WTC11 (cell line): ENCODE measurements around the gene ZNF850. TPM values are rescaled to one million over a fixed set of nuclear protein-coding genes. Genes with fewer than 3 reads are reported as not detected.

ENCODE experiments used
- ATAC-seq: fragments of 200-7000 bp; cut with Tn5 transposase; 2 replicates; pipeline ENCODE4 v1.10.0; 2021; ENCODE audit warnings: mild to moderate bottlenecking, moderate library complexity
- Bru-seq: library from RNA; stranded (reverse); fragments of 400-500 nt; gene quantifications from one replicate; lab custom pipeline; 2021; lab: Mats Ljungman, UMichigan
- CTCF ChIA-PET: fragments of 300-600 bp; sonication (Branson Sonifier 250); formaldehyde crosslinking; loops from one replicate; lab custom pipeline; 2021; ENCODE audit warnings: antibody characterized with exemption; lab: Charles Lee
- POLR2A ChIA-PET: fragments of 350-600 bp; sonication (Branson Sonifier 250); formaldehyde crosslinking; loops from one replicate; lab custom pipeline; 2021; ENCODE audit warnings: antibody characterized with exemption; lab: Charles Lee
- DNase-seq: peaks from one replicate; pipeline ENCODE4 v3.0.0; 2021; ENCODE audit warnings: low spot score
- H3K27ac Mint-ChIP-seq: 2 replicates; pipeline ENCODE4 v1.8.0; 2021; ENCODE audit warnings: mixed read lengths
- H3K27me3 Mint-ChIP-seq: 2 replicates; pipeline ENCODE4 v1.8.0; 2021; ENCODE audit warnings: low read depth, mild to moderate bottlenecking, moderate library complexity, mixed read lengths
- H3K36me3 Mint-ChIP-seq: 2 replicates; pipeline ENCODE4 v1.8.0; 2021; ENCODE audit warnings: mixed read lengths
- H3K4me1 Mint-ChIP-seq: 2 replicates; pipeline ENCODE4 v1.8.0; 2022; ENCODE audit warnings: mixed read lengths
- H3K4me3 Mint-ChIP-seq: 2 replicates; pipeline ENCODE4 v1.8.0; 2021; ENCODE audit warnings: mild to moderate bottlenecking, moderate library complexity, mixed read lengths
- H3K9me3 Mint-ChIP-seq: 2 replicates; pipeline ENCODE4 v1.8.0; 2021; ENCODE audit warnings: mixed read lengths
- AR ChIP-seq: fragments of 250-450 bp; sonication (Bioruptor Pico); IDR thresholded peaks from 2 replicates; pipeline ENCODE4 v1.9.0; 2021; ENCODE audit warnings: mild to moderate bottlenecking
- CREB1 ChIP-seq: sonication (generic); formaldehyde crosslinking; IDR thresholded peaks from 2 replicates; pipeline ENCODE4 v1.8.0; 2023; ENCODE audit warnings: mild to moderate bottlenecking, missing genetic modification reagents
- E2F5 ChIP-seq: sonication (generic); formaldehyde crosslinking; IDR thresholded peaks from 2 replicates; pipeline ENCODE4 v1.8.1; 2022; ENCODE audit warnings: mild to moderate bottlenecking, moderate library complexity, missing genetic modification reagents
- ETV6 ChIP-seq: sonication (generic); formaldehyde crosslinking; IDR thresholded peaks from 2 replicates; pipeline ENCODE4 v1.8.1; 2022; ENCODE audit warnings: mild to moderate bottlenecking, missing genetic modification reagents
- FOXJ3 ChIP-seq: sonication (generic); formaldehyde crosslinking; IDR thresholded peaks from 2 replicates; pipeline ENCODE4 v1.9.0; 2021; ENCODE audit warnings: missing genetic modification reagents, mild to moderate bottlenecking, borderline replicate concordance
- FOXK1 ChIP-seq: sonication (generic); formaldehyde crosslinking; IDR thresholded peaks from 2 replicates; pipeline ENCODE4 v1.8.0; 2022; ENCODE audit warnings: mild to moderate bottlenecking, moderate library complexity, missing genetic modification reagents
- FOXP4 ChIP-seq: sonication (generic); formaldehyde crosslinking; IDR thresholded peaks from 2 replicates; pipeline ENCODE4 v1.8.0; 2022; ENCODE audit warnings: mild to moderate bottlenecking, missing genetic modification reagents
- KAT7 ChIP-seq: sonication (generic); formaldehyde crosslinking; IDR thresholded peaks from 2 replicates; pipeline ENCODE4 v1.8.1; 2023; ENCODE audit warnings: missing genetic modification reagents, mild to moderate bottlenecking, borderline replicate concordance
- MLX ChIP-seq: sonication (generic); formaldehyde crosslinking; IDR thresholded peaks from 2 replicates; pipeline ENCODE4 v1.8.1; 2023; ENCODE audit warnings: mild to moderate bottlenecking, missing genetic modification reagents, moderate library complexity
- MYBL2 ChIP-seq: sonication (generic); formaldehyde crosslinking; IDR thresholded peaks from 2 replicates; pipeline ENCODE4 v1.8.1; 2023; ENCODE audit warnings: mild to moderate bottlenecking, moderate library complexity, missing genetic modification reagents
- NR1H2 ChIP-seq: sonication (generic); formaldehyde crosslinking; IDR thresholded peaks from 2 replicates; pipeline ENCODE4 v1.9.0; 2021; ENCODE audit warnings: mild to moderate bottlenecking, moderate library complexity, missing genetic modification reagents
- NR2C2 ChIP-seq: sonication (generic); formaldehyde crosslinking; IDR thresholded peaks from 2 replicates; pipeline ENCODE4 v1.8.0; 2022; ENCODE audit warnings: mild to moderate bottlenecking, missing genetic modification reagents
- OVOL2 ChIP-seq: fragments of 250-450 bp; sonication (Bioruptor Pico); IDR thresholded peaks from 2 replicates; pipeline ENCODE4 v1.9.0; 2021; ENCODE audit warnings: mild to moderate bottlenecking, borderline replicate concordance
- RELA ChIP-seq: sonication (generic); formaldehyde crosslinking; IDR thresholded peaks from 2 replicates; pipeline ENCODE4 v1.8.1; 2022; ENCODE audit warnings: missing genetic modification reagents, mild to moderate bottlenecking, borderline replicate concordance
- RORB ChIP-seq: fragments of 250-450 bp; sonication (Bioruptor Pico); IDR thresholded peaks from 2 replicates; pipeline ENCODE4 v1.9.0; 2021; ENCODE audit warnings: mild to moderate bottlenecking
- SMAD3 ChIP-seq: sonication (generic); formaldehyde crosslinking; IDR thresholded peaks from 2 replicates; pipeline ENCODE4 v1.8.0; 2022; ENCODE audit warnings: missing genetic modification reagents, mild to moderate bottlenecking, borderline replicate concordance
- SOX15 ChIP-seq: fragments of 250-450 bp; sonication (Bioruptor Pico); IDR thresholded peaks from 2 replicates; pipeline ENCODE4 v1.9.0; 2021; ENCODE audit warnings: mild to moderate bottlenecking
- SP1 ChIP-seq: sonication (generic); formaldehyde crosslinking; conservative IDR thresholded peaks from 2 replicates; pipeline ENCODE4 v1.8.1; 2022; ENCODE audit warnings: missing genetic modification reagents
- TEAD4 ChIP-seq: sonication (generic); formaldehyde crosslinking; IDR thresholded peaks from 2 replicates; pipeline ENCODE4 v1.8.0; 2022; ENCODE audit warnings: mild to moderate bottlenecking, missing genetic modification reagents
- ZNF219 ChIP-seq: sonication (generic); formaldehyde crosslinking; IDR thresholded peaks from 2 replicates; pipeline ENCODE4 v1.8.0; 2023; ENCODE audit warnings: missing genetic modification reagents, mild to moderate bottlenecking, borderline replicate concordance
- ZNF263 ChIP-seq: sonication (generic); formaldehyde crosslinking; IDR thresholded peaks from 2 replicates; pipeline ENCODE4 v1.8.1; 2022; ENCODE audit warnings: low read depth, mild to moderate bottlenecking, moderate library complexity, missing genetic modification reagents
- ZNF416 ChIP-seq: fragments of 250-450 bp; sonication (Bioruptor Pico); IDR thresholded peaks from 2 replicates; pipeline ENCODE4 v1.9.0; 2021; ENCODE audit warnings: mild to moderate bottlenecking, inconsistent platforms
- ZNF423 ChIP-seq: fragments of 250-450 bp; sonication (Bioruptor Pico); IDR thresholded peaks from 2 replicates; pipeline ENCODE4 v2.1.2; 2022; ENCODE audit warnings: mild to moderate bottlenecking, moderate library complexity
- long read RNA-seq, 3 experiments: library from RNA in 1 of 3; library from capped mRNA in 1 of 3; library from polyadenylated mRNA in 1 of 3; unstranded in 2 of 3; stranded (forward) in 1 of 3; transcript quantifications; one replicate each; pipeline ENCODE4 v2.0.0, GENCODE V29; 2021
- total RNA-seq: library from RNA; stranded (reverse); gene quantifications from 3 replicates; pipeline ENCODE4 v1.2.3, GENCODE V29; 2021
- TF ChIP-seq, protein P1 (sequence below): fragments of 250-450 bp; sonication (Bioruptor Pico); conservative IDR thresholded peaks from 2 replicates; pipeline ENCODE4 v1.9.0; 2021; ENCODE audit warnings: mild to moderate bottlenecking
- TF ChIP-seq, protein P2 (sequence below): fragments of 250-450 bp; sonication (Bioruptor Pico); IDR thresholded peaks from 2 replicates; pipeline ENCODE4 v1.9.0; 2021; ENCODE audit warnings: moderate library complexity, mild to moderate bottlenecking, inconsistent platforms, borderline replicate concordance
- TF ChIP-seq, protein P3 (sequence below): sonication (generic); formaldehyde crosslinking; IDR thresholded peaks from 2 replicates; pipeline ENCODE4 v1.8.0; 2022; ENCODE audit warnings: mild to moderate bottlenecking, missing genetic modification reagents

The ZNF850 gene
- total RNA-seq (46.9 to 65.9 TPM (median 47.2 TPM) in 3 replicates), Bru-seq, nascent RNA (percentile 90 among the genes with signal in this experiment)
- long read RNA-seq, experiment 1, full-length matches to known transcripts, result 2 of 19 reads
- long read RNA-seq, experiment 1, partial matches to known transcripts, result 1 of 19 reads
- long read RNA-seq, experiment 1, other reads (novel, unspliced or antisense), result 16 of 19 reads
- long read RNA-seq, experiment 2, partial matches to known transcripts, result 0 of 10 reads
- long read RNA-seq, experiment 2, other reads (novel, unspliced or antisense), result 10 of 10 reads
- long read RNA-seq, experiment 3, partial matches to known transcripts, result 0 of 1 reads
- long read RNA-seq, experiment 3, other reads (novel, unspliced or antisense), result 1 of 1 reads

DNA sequence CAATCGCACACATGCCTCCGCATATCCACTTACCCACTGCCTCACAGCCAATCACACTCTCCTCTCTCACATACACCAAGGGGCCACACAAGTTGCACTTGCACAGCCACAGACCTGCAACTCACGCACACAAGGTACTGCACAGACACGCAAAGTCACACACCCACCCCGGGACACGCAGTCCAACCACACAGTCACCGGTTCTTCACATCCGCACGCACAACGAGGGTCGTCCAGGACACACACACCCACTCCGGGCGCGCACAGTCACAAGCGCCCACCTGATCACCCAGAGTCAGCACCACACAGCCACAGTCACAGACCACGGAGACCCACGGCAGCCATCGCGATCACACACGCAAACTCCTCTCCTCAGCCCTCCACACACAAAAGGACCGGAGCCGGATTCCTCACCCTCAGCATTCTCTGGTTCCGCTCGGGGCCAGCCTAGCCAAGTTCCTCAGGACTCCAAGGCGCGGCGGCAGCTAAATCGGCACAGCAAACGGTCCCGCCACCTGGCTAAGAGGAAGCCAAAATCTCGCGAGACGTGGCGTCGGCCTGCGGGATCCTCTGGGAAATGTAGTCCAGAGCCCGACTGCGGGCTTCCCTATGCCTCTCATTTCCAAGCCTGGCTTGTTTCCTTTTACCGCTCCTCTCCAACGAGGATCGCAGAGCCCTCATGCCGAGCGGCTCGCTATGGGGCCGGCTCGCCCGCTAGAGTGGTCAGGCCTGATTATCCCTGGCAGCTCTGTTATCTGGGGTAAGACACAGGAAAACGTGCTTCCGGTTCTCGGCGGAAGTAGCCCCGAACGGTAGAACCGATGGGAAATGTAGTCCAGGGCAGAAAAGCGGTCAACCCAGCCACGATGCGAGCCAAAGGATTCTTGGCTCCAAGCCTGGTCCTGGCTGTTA is at the start of gene ZNF850:
Gene ZNF850 (minus strand): TSS at position 497 of the 912 bp plus-strand sequence. CDS start 10,201 bp downstream, outside the sequence.
- peaks cover 5% of the 10 kb centered on the region; the same call in 1 of the 2 replicates for H3K9me3 Mint-ChIP-seq
- peak within 1 kb of the TSS; percentile 99 for H3K27ac Mint-ChIP-seq
- DNase-seq, result peak; percentile 96
- ChIA-PET CTCF (interaction anchor here (1.0 to 1.3 kb wide), 3 partner anchors 19 to 78 kb away, joined by 3 to 4 read pairs (median 3); partner anchors contain the start of gene ZNF345), POLR2A (interaction anchor here (0.5 to 2.9 kb wide), 4 partner anchors 25 to 734 kb away, joined by 3 to 13 read pairs (median 4); partner anchors contain the start of genes ZNF345 and ZNF793)
- peaks cover 15% of the 10 kb centered on the region for H3K4me1 Mint-ChIP-seq
- peak; percentile 82 for ATAC-seq
- no peaks in the 10 kb centered on the region; the same call in none of the 2 replicates for H3K27me3 Mint-ChIP-seq
- peak within 1 kb of the TSS; percentile 94 for H3K4me3 Mint-ChIP-seq
- H3K36me3 Mint-ChIP-seq, result peaks cover 47% of the 10 kb centered on the region
- TF ChIP-seq, protein P1, sequence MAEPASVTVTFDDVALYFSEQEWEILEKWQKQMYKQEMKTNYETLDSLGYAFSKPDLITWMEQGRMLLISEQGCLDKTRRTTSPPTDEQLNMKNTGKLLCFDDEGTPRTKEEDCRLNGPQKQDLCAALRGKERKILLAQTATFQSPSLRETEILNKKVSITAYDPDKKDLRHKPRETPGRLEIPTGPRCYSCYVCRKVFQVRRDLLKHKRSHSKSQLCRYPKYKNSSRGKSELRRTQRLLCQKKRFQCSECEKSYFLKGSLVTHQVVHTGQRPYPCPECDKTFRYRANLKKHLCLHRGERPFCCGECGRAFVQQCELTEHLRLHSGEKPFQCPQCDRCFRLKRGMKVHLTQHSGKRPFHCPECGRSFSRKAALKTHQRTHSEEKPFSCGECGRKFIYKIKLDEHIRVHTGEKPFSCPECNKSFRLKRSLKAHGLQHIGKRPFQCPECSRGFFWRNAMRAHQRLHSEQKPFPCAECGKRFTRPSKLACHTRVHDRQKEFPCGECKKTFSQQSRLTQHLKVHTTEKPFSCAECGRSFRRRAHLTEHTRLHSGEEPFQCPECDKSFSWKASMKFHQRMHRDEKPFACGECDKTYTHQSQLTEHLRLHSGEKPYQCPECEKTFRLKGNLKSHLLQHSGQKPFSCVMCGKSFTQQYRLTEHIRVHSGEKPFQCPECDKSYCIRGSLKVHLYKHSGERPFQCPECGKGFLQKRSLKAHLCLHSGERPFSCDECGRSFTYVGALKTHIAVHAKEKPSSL (CRISPR knock-in tag), result no peak
- TF ChIP-seq NR1H2 (no peak), FOXJ3 (CRISPR knock-in tag) (no peak), FOXP4 (CRISPR knock-in tag) (no peak), AR (no peak), RELA (CRISPR knock-in tag) (no peak), SP1 (CRISPR knock-in tag) (peak; percentile 62; the same call in 1 of the 2 replicates), ETV6 (CRISPR knock-in tag) (0 out of 2 replicates have a peak, but pooled peaks have one; percentile 51), SOX15 (no peak), OVOL2 (CRISPR knock-in tag) (no peak), MYBL2 (CRISPR knock-in tag) (peak; percentile 74), CREB1 (CRISPR knock-in tag) (no peak), E2F5 (CRISPR knock-in tag) (0 out of 2 replicates have a peak, but pooled peaks have one; percentile 39), TEAD4 (CRISPR knock-in tag) (no peak), RORB (no peak), ZNF219 (CRISPR knock-in tag) (no peak), KAT7 (CRISPR knock-in tag) (no peak), ZNF423 (no peak), SMAD3 (no peak), FOXK1 (CRISPR knock-in tag) (0 out of 2 replicates have a peak, but pooled peaks have one; percentile 11), NR2C2 (CRISPR knock-in tag) (no peak), ZNF263 (no peak), ZNF416 (CRISPR knock-in tag) (no peak), MLX (CRISPR knock-in tag) (no peak)
- TF ChIP-seq, protein P2, sequence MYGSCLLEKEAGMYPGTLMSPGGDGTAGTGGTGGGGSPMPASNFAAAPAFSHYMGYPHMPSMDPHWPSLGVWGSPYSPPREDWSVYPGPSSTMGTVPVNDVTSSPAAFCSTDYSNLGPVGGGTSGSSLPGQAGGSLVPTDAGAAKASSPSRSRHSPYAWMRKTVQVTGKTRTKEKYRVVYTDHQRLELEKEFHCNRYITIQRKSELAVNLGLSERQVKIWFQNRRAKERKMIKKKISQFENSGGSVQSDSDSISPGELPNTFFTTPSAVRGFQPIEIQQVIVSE (CRISPR knock-in tag), result no peak
- TF ChIP-seq, protein P3, sequence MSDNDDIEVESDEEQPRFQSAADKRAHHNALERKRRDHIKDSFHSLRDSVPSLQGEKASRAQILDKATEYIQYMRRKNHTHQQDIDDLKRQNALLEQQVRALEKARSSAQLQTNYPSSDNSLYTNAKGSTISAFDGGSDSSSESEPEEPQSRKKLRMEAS (CRISPR knock-in tag), result peak; percentile 85
